IMR-90 (cell line): Measurements from ENCODE around the gene TMEM53. TPM values are rescaled to one million over a fixed set of nuclear protein-coding genes. Genes with fewer than 3 reads are reported as not detected.

ENCODE experiments used
- ATAC-seq: fragments of 200-7000 bp; cut with Tn5 transposase; 2 replicates; pipeline ENCODE4 v1.9.1; 2020; ENCODE audit warnings: low read depth, mild to moderate bottlenecking, moderate library complexity
- BruUV-seq: library from RNA; stranded (reverse); fragments of 400-500 nt; replicated peaks from 2 replicates; lab custom pipeline; 2021; lab: Mats Ljungman, UMichigan
- CTCF ChIA-PET: fragments of 300-600 bp; formaldehyde crosslinking; extraction: SDS; loops from one replicate; lab custom pipeline; 2021; ENCODE audit warnings: antibody characterized with exemption; lab: Yijun Ruan, JAX
- POLR2A ChIA-PET: fragments of 300-600 bp; sonication (Branson Sonifier 250); formaldehyde crosslinking; loops from one replicate; lab custom pipeline; 2022; ENCODE audit warnings: antibody characterized with exemption; ENCODE audit not compliant: unreplicated experiment; lab: Charles Lee
- DNase-seq: peaks from one replicate; pipeline ENCODE4 v3.0.0; 2013
- H2AFZ ChIP-seq: replicated peaks from 2 replicates; pipeline ENCODE3; 2013; ENCODE audit warnings: low read length, mild to moderate bottlenecking; ENCODE audit not compliant: poor library complexity
- H2AK5ac ChIP-seq: 2 replicates; pipeline ENCODE4 v1.6.1; 2013; ENCODE audit warnings: low read depth, low read length, inconsistent platforms
- H2AK9ac ChIP-seq: replicated peaks from 2 replicates; pipeline ENCODE3; 2013; ENCODE audit warnings: mild to moderate bottlenecking, low read depth, low read length, moderate library complexity; ENCODE audit not compliant: poor library complexity
- H2BK120ac ChIP-seq: 2 replicates; pipeline ENCODE4 v1.6.1; 2013; ENCODE audit warnings: low read depth, low read length, inconsistent platforms
- H2BK15ac ChIP-seq: 3 replicates; pipeline ENCODE4 v1.6.1; 2013; ENCODE audit warnings: low read depth, low read length, inconsistent platforms
- H2BK20ac ChIP-seq: 2 replicates; pipeline ENCODE4 v1.6.1; 2013; ENCODE audit warnings: low read depth, mild to moderate bottlenecking, inconsistent platforms, low read length, moderate library complexity
- H2BK5ac ChIP-seq: 2 replicates; pipeline ENCODE4 v1.6.1; 2013; ENCODE audit warnings: mild to moderate bottlenecking, low read depth, low read length, inconsistent platforms; ENCODE audit not compliant: poor library complexity, severe bottlenecking
- H3K14ac ChIP-seq: replicated peaks from 2 replicates; pipeline ENCODE4 v1.6.1; 2013; ENCODE audit warnings: low read depth, low read length, inconsistent platforms
- H3K18ac ChIP-seq: 2 replicates; pipeline ENCODE4 v1.6.1; 2013; ENCODE audit warnings: low read depth, low read length, control low read depth
- H3K23ac ChIP-seq: 2 replicates; pipeline ENCODE4 v1.6.1; 2013; ENCODE audit warnings: low read depth, low read length, inconsistent platforms
- H3K27ac ChIP-seq: 2 replicates; pipeline ENCODE4 v1.5.1; 2013; ENCODE audit warnings: mild to moderate bottlenecking, control low read depth, low read length; ENCODE audit not compliant: insufficient read depth
- H3K27me3 ChIP-seq: 2 replicates; pipeline ENCODE4 v1.6.1; 2013; ENCODE audit warnings: low read length; ENCODE audit not compliant: control insufficient read depth, insufficient read depth
- H3K36me3 ChIP-seq: 2 replicates; pipeline ENCODE4 v1.6.1; 2013; ENCODE audit warnings: low read length, mixed read lengths; ENCODE audit not compliant: control insufficient read depth, insufficient read depth
- H3K4ac ChIP-seq: 2 replicates; pipeline ENCODE4 v1.6.1; 2013; ENCODE audit warnings: low read depth, low read length, inconsistent platforms
- H3K4me1 ChIP-seq: 2 replicates; pipeline ENCODE4 v1.6.1; 2013; ENCODE audit warnings: low read length, mixed read lengths; ENCODE audit not compliant: control insufficient read depth, insufficient read depth
- H3K4me2 ChIP-seq: 2 replicates; pipeline ENCODE4 v1.6.1; 2013; ENCODE audit warnings: low read depth, mild to moderate bottlenecking, control low read depth, low read length, moderate library complexity
- H3K4me3 ChIP-seq: 2 replicates; pipeline ENCODE4 v1.5.1; 2013; ENCODE audit warnings: low read depth, mild to moderate bottlenecking, control low read depth, low read length, moderate library complexity; ENCODE audit not compliant: insufficient read depth
- H3K56ac ChIP-seq: 2 replicates; pipeline ENCODE4 v1.6.1; 2013; ENCODE audit warnings: low read length, inconsistent platforms; ENCODE audit not compliant: insufficient read depth; ENCODE audit errors: extremely low read depth
- H3K79me1 ChIP-seq, 2 experiments: 2 replicates each; pipeline ENCODE4 v1.6.1; 2013; ENCODE audit warnings: low read length in 2 of 2, inconsistent platforms in 1 of 2, low read depth in 1 of 2
- H3K9ac ChIP-seq: 2 replicates; pipeline ENCODE4 v1.6.1; 2013; ENCODE audit warnings: low read depth, low read length, control low read depth
- H3K9me1 ChIP-seq: 2 replicates; pipeline ENCODE4 v1.6.1; 2013; ENCODE audit warnings: low read length, inconsistent platforms; ENCODE audit not compliant: insufficient read depth
- H3K9me3 ChIP-seq: 2 replicates; pipeline ENCODE4 v1.6.1; 2013; ENCODE audit warnings: low read length; ENCODE audit not compliant: control insufficient read depth, insufficient read depth
- H4K20me1 ChIP-seq: 2 replicates; pipeline ENCODE4 v1.6.1; 2013; ENCODE audit warnings: low read length, inconsistent platforms; ENCODE audit not compliant: insufficient read depth
- H4K5ac ChIP-seq: 2 replicates; pipeline ENCODE4 v1.6.1; 2013; ENCODE audit warnings: mild to moderate bottlenecking, low read depth, low read length, control low read depth
- H4K8ac ChIP-seq, 2 experiments: 2 replicates each; pipeline ENCODE4 v1.6.1; 2013; ENCODE audit warnings: low read depth in 2 of 2, low read length in 2 of 2, control low read depth in 1 of 2, inconsistent platforms in 1 of 2
- H4K91ac ChIP-seq: 2 replicates; pipeline ENCODE4 v1.6.1; 2013; ENCODE audit warnings: low read depth, low read length, inconsistent platforms; ENCODE audit not compliant: insufficient read depth
- BHLHE40 ChIP-seq: fragments of 150-350 bp; IDR thresholded peaks from 2 replicates; pipeline ENCODE4 v1.6.1; 2016; ENCODE audit warnings: mild to moderate bottlenecking, low read depth, low read length
- CEBPB ChIP-seq: IDR thresholded peaks from 2 replicates; pipeline ENCODE4 v1.6.1; 2012; ENCODE audit warnings: low read depth, low read length, improper control_type of control experiment
- CTCF ChIP-seq: conservative IDR thresholded peaks from 2 replicates; pipeline ENCODE4 v1.5.1; 2012; ENCODE audit warnings: mild to moderate bottlenecking, low read depth, low read length, improper control_type of control experiment
- ELK1 ChIP-seq: fragments of 150-350 bp; IDR thresholded peaks from 2 replicates; pipeline ENCODE4 v1.6.1; 2016; ENCODE audit warnings: low read depth, mild to moderate bottlenecking, low read length, moderate library complexity, borderline replicate concordance
- FOS ChIP-seq: fragments of 150-350 bp; IDR thresholded peaks from 2 replicates; pipeline ENCODE4 v1.6.1; 2016; ENCODE audit warnings: low read depth, low read length
- NFE2L2 ChIP-seq: fragments of 150-350 bp; IDR thresholded peaks from 2 replicates; pipeline ENCODE4 v1.6.1; 2016; ENCODE audit warnings: low read depth, mild to moderate bottlenecking, low read length
- SMC3 ChIP-seq: fragments of 150-350 bp; IDR thresholded peaks from 2 replicates; pipeline ENCODE4 v1.6.1; 2016; ENCODE audit warnings: low read depth, mild to moderate bottlenecking, antibody characterized with exemption, low read length, moderate library complexity
- USF2 ChIP-seq: fragments of 150-350 bp; IDR thresholded peaks from 2 replicates; pipeline ENCODE4 v1.6.1; 2017; ENCODE audit warnings: mild to moderate bottlenecking, antibody characterized with exemption, low read length, low read depth
- whole genome bisulfite sequencing, 2 experiments: methylation state at CpG; one replicate each; pipeline versions ENCODE4 v1.1.5 to v1.1.7; 2013; ENCODE audit warnings: missing lambda C conversion rate in 2 of 2; ENCODE audit not compliant: insufficient read length in 1 of 2; ENCODE audit errors: extremely low coverage in 2 of 2; 5-methylcytosine and 5-hydroxymethylcytosine counted together
- dilution Hi-C: fragments of 300-500 bp; cut with HindIII; formaldehyde crosslinking; loops from one replicate; pipeline ENCODE4 v1.14.3; 2018; ENCODE audit warnings: low sequenced_read_pairs; ENCODE audit not compliant: unreplicated experiment
- in situ Hi-C: fragments of 300-500 bp; cut with MboI; formaldehyde crosslinking; loops from 3 replicates; pipeline ENCODE4 v1.14.3; 2019; ENCODE audit warnings: low sequenced_read_pairs, inconsistent platforms, mixed read lengths
- intact Hi-C: fragments of 100-400 bp; cut with micrococcal nuclease; formaldehyde crosslinking; loops from 2 replicates; pipeline ENCODE4 v1.10.0; 2022
- polyA plus RNA-seq, 3 experiments: library from polyadenylated mRNA; depleted of rRNA; stranded (reverse); fragments of >200 nt; gene quantifications; 2 replicates each; pipeline ENCODE4 v1.2.3, GENCODE V29; 2012; ENCODE audit warnings: low replicate concordance in 1 of 3
- total RNA-seq: library from RNA; depleted of rRNA; stranded (reverse); fragments of >200 nt; gene quantifications from 2 replicates; pipeline ENCODE4 v1.2.3, GENCODE V29; 2012

TMEM53 gene
- total and polyA plus RNA-seq, 2 of the 4 experiments (the other 2 are of a cell fraction) = 2.7 to 6.3 TPM

- H3K4ac ChIP-seq = no peak overlapping the region
- no peaks in the 10 kb centered on the region for H3K4me1 ChIP-seq
- no peaks in the 10 kb centered on the region for H3K9me1 ChIP-seq
- no peak overlapping the region for H2AK9ac ChIP-seq
- no TSS peak for BruUV-seq
- ChIA-PET CTCF (no interaction called here), POLR2A (interaction anchor here (0.6 kb wide), 1 partner anchor 46 kb away, joined by 4 read pairs; no protein-coding TSS in a partner anchor)
- H2BK15ac ChIP-seq = no peak overlapping the region
- in situ Hi-C loops = no loop called here
- peaks cover 10% of the 10 kb centered on the region for H3K27me3 ChIP-seq
- H3K23ac ChIP-seq = no peak overlapping the region
- H4K8ac ChIP-seq = no peak overlapping the region
- H3K14ac ChIP-seq = no peak overlapping the region
- dilution Hi-C loops = no loop called here
- no peak overlapping the region for H3K18ac ChIP-seq
- H4K20me1 ChIP-seq = no peaks in the 10 kb centered on the region
- no peak overlapping the region for H2AK5ac ChIP-seq
- no peaks in the 10 kb centered on the region for H3K9me3 ChIP-seq
- H3K56ac ChIP-seq = no peak overlapping the region
- H2BK5ac ChIP-seq = no peak overlapping the region
- no peak overlapping the region for H2BK120ac ChIP-seq
- intact Hi-C loops = no loop called here
- no peak overlapping the region for H2AFZ ChIP-seq
- no peak overlapping the region for H4K5ac ChIP-seq
- no peak overlapping the region for H3K4me2 ChIP-seq
- H3K4me3 ChIP-seq = no peak overlapping the region
- TF ChIP-seq CEBPB (no peak), USF2 (no peak), NFE2L2 (no peak), BHLHE40 (no peak), SMC3 (no peak), CTCF (no peak), ELK1 (no peak), FOS (no peak)
- no peaks in the 10 kb centered on the region; a peak in 1 of 4 replicates for H3K79me1 ChIP-seq
- no peak for DNase-seq
- H2BK20ac ChIP-seq = no peak overlapping the region
- ATAC-seq = no peak
- H3K27ac ChIP-seq = no peak overlapping the region
- H4K91ac ChIP-seq = no peak overlapping the region
- H3K36me3 ChIP-seq = no peaks in the 10 kb centered on the region
- no peak overlapping the region for H3K9ac ChIP-seq
- WGBS, 2 experiments = no CpG with 5 or more reads among the region's 1 CpG
Measured at GRCh38 chr1:44684525-44684924, 10.2 kb upstream of the TMEM53 start.
